Progenitor cell of endocrine pancreas (in vitro differentiated cells): ENCODE data around the gene C19orf25. TPM values are rescaled to one million over a fixed set of nuclear protein-coding genes. Genes with fewer than 3 reads are reported as not detected.
A peak's percentile ranks its signal among the peaks of the same experiment; 100 is the strongest.

Experiments
- DNase-seq: peaks from one replicate; pipeline ENCODE4 v3.0.0; 2021; ENCODE audit warnings: low spot score; ENCODE audit not compliant: unreplicated experiment
- H3K27ac Mint-ChIP-seq: 2 replicates; pipeline ENCODE4 v1.8.0; 2021; ENCODE audit warnings: mild to moderate bottlenecking, moderate library complexity, mixed read lengths
- H3K27me3 Mint-ChIP-seq: 2 replicates; pipeline ENCODE4 v1.8.0; 2021; ENCODE audit warnings: mixed read lengths
- H3K36me3 Mint-ChIP-seq: 2 replicates; pipeline ENCODE4 v1.8.0; 2022; ENCODE audit warnings: mixed read lengths; ENCODE audit not compliant: insufficient read depth
- H3K4me1 Mint-ChIP-seq: 2 replicates; pipeline ENCODE4 v1.8.0; 2021; ENCODE audit warnings: low read depth, mixed read lengths
- H3K4me3 Mint-ChIP-seq: 2 replicates; pipeline ENCODE4 v1.8.0; 2021; ENCODE audit warnings: low read depth, mild to moderate bottlenecking, moderate library complexity, mixed read lengths
- H3K9me3 Mint-ChIP-seq: 2 replicates; pipeline ENCODE4 v1.8.0; 2021; ENCODE audit warnings: low read depth, mixed read lengths
- total RNA-seq: library from RNA; stranded (reverse); gene quantifications from 2 replicates; pipeline ENCODE4 v1.2.1, GENCODE V29; 2021
- TF ChIP-seq, protein P1 (sequence below): fragments of 200-600 bp; sonication (generic); IDR thresholded peaks from one replicate; pipeline ENCODE4 v1.5.0; 2021; ENCODE audit warnings: antibody characterized with exemption, mild to moderate bottlenecking; ENCODE audit not compliant: unreplicated experiment

Gene C19orf25
- total RNA-seq, 1 donor from 2014 or later: 31.3 TPM

DNA sequence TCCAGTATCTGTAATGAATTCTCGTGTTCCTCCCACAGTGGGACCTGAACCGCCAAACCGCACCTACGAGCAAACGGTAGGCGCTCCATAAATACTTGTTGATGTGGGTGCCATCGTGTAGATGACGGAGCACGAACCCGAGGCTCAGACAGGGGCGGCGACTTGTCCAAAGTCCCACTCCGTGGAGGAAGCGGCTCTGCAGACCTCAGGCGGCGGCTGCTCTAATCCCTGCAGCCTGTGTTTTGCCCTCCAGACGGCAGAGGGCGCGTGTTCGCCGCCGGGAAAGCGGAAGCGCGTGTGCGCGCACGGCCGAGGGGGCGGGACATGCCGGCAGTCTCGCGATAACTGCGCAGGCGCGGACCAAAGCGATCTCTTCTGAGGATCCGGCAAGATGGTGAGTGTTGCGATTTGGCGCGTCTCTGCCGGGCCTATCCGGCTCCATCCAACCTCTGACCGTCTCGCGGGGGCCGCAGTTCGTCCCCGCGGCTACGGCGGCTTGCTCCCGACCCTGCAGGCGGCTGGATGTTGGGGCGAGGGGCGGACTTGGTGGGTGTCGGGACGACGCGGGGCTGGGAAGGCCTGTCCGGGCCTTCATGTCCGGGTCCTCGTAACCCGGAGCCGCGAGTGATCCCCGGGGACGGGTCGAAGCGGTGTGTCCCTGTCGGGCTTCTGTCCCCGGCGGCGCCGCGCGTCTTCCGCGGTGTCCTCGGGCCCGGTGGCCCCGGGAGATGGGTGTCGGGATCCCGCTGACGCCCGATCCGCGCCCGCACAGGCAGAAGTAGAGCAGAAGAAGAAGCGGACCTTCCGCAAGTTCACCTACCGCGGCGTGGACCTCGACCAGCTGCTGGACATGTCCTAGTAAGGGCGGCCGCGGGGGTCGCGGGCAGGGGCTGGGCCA lies 40.7 kb downstream of the C19orf25 start, which contains the start of gene RPS15:
Gene RPS15 (plus strand): TSS at position 362 of the 898 bp plus-strand sequence. CDS start 30 bp downstream, at position 392.
- TF ChIP-seq, protein P1, sequence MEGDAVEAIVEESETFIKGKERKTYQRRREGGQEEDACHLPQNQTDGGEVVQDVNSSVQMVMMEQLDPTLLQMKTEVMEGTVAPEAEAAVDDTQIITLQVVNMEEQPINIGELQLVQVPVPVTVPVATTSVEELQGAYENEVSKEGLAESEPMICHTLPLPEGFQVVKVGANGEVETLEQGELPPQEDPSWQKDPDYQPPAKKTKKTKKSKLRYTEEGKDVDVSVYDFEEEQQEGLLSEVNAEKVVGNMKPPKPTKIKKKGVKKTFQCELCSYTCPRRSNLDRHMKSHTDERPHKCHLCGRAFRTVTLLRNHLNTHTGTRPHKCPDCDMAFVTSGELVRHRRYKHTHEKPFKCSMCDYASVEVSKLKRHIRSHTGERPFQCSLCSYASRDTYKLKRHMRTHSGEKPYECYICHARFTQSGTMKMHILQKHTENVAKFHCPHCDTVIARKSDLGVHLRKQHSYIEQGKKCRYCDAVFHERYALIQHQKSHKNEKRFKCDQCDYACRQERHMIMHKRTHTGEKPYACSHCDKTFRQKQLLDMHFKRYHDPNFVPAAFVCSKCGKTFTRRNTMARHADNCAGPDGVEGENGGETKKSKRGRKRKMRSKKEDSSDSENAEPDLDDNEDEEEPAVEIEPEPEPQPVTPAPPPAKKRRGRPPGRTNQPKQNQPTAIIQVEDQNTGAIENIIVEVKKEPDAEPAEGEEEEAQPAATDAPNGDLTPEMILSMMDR: peak; percentile 89
- H3K4me3 Mint-ChIP-seq: peak within 1 kb of the TSS; percentile 97
- peak within 1 kb of the TSS; percentile 100 for H3K27ac Mint-ChIP-seq
- H3K36me3 Mint-ChIP-seq: peaks cover 23% of the 10 kb centered on the region
- H3K9me3 Mint-ChIP-seq: no peaks in the 10 kb centered on the region
- peaks cover 5% of the 10 kb centered on the region for H3K4me1 Mint-ChIP-seq
- H3K27me3 Mint-ChIP-seq: no peaks in the 10 kb centered on the region
- peak; percentile 93 for DNase-seq

GRCh38 chr19:1437609-1438008 lies 41.4 kb downstream of the C19orf25 start:
- H3K36me3 Mint-ChIP-seq: peaks cover 20% of the 10 kb centered on the region
- no peak for DNase-seq
- peaks cover 5% of the 10 kb centered on the region for H3K4me1 Mint-ChIP-seq
- no peaks in the 10 kb centered on the region for H3K9me3 Mint-ChIP-seq
- no peak overlapping the region for H3K27ac Mint-ChIP-seq
- H3K27me3 Mint-ChIP-seq: no peaks in the 10 kb centered on the region
- TF ChIP-seq, protein P1: no peak
- H3K4me3 Mint-ChIP-seq: peak overlapping the region; percentile 97

DNA sequence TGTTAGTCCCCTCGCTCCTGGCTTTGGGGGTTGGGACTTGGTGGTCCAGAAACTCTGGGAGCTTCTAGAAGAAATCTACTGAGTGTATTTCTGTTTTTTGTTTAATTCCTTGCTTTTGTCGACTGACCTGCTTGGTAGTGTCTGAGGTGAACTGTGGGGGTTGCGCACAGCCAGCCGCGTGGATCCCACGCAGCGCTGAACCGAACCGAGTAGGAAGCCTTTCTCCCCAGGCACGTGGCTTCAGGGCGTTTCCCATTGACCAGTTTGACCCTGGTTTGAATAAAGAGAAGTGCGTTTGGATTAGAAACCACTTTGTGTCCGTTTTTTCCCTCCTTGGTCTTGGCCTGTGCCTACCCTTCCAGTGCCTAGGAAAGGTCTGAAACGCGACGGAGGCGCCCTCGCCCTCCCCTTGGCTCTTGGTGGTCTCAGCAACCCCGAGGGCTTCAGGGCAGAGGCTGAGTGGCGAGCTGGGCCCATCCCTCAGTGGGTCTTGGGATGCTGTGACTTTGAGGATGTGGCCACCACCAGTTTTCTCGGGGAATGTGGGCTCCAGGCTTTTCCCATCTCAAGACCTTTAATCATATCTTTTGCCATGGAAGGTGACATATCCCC lies 43.5 kb downstream of the C19orf25 start:
- H3K36me3 Mint-ChIP-seq: peaks cover 10% of the 10 kb centered on the region
- H3K9me3 Mint-ChIP-seq: no peaks in the 10 kb centered on the region
- no peaks in the 10 kb centered on the region for H3K27me3 Mint-ChIP-seq
- H3K4me1 Mint-ChIP-seq: peaks cover 5% of the 10 kb centered on the region
- no peak for DNase-seq
- H3K4me3 Mint-ChIP-seq: no peak overlapping the region
- TF ChIP-seq, protein P1: no peak
- no peak overlapping the region for H3K27ac Mint-ChIP-seq

DNA sequence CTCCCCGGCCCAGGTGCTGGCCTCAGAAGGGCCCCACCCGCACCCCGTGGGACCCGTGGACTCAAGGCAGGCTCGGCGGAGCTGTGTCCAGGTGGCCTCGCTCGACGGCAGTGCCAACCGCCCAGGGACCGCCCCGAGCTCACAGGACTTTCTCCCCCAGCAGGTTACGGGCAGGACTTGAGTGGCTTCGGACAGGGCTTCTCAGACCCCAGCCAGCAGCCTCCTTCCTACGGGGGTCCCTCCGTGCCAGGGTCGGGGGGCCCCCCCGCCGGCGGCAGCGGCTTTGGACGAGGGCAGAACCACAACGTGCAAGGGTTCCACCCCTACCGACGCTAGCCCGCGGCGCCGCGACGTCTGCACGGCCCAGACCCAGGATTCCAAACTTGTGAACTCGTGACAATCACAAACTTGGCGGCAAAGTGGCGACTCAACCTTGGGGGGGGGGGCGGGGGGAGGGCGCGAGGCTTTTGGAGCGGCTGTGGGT lies 44.4 kb downstream of the C19orf25 start:
- no peak for DNase-seq
- Mint-ChIP-seq H3K36me3 (peaks cover 7% of the 10 kb centered on the region), H3K4me1 (peaks cover 3% of the 10 kb centered on the region), H3K27me3 (no peaks in the 10 kb centered on the region), H3K9me3 (no peaks in the 10 kb centered on the region), H3K27ac (no peak overlapping the region), H3K4me3 (no peak overlapping the region)
- TF ChIP-seq, protein P1: no peak

DNA sequence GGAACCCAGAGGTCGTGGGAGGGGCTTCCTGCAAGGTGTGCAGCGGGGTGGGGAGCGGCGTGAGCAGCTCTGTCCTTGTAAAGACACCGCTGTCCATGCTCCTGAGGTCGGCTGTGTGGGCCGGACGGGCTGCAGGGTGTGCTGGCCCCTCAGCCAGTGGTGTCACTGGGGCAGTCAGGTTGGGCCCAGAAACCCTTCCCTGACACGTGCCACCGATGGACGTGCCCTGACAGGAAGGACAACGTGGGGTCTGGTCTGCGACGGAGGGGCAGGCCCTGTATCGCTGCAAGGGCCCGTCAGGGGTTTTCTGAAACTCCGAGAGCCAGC lies 45.0 kb downstream of the C19orf25 start:
- Mint-ChIP-seq H3K36me3 (peaks cover 6% of the 10 kb centered on the region), H3K4me3 (no peak overlapping the region)
- TF ChIP-seq, protein P1: no peak

More for the DNA sequence above, 45.0 kb downstream of the C19orf25 start:
- H3K4me1 Mint-ChIP-seq: no peaks in the 10 kb centered on the region
- DNase-seq: no peak
- no peaks in the 10 kb centered on the region for H3K9me3 Mint-ChIP-seq
- H3K27me3 Mint-ChIP-seq: no peaks in the 10 kb centered on the region
- no peak overlapping the region for H3K27ac Mint-ChIP-seq
